Measurements from ENCODE around the gene PIF1. TPM values are rescaled to one million over a fixed set of nuclear protein-coding genes. Genes with fewer than 3 reads are reported as not detected.

The PIF1 gene
- polyA plus RNA-seq, 3 donors = 0.13 to 0.43 TPM; not detected in 1

- H3K36me3 ChIP-seq (replicated peaks in 1 of 2; ENCODE audit: control insufficient read depth in 1 of 2, insufficient read depth in 2 of 2, low read length in 2 of 2) = no peaks in the 10 kb centered on the region
- peak overlapping the region in 1 of 3 experiments; percentile 48 for H3K4me3 ChIP-seq (replicated peaks in 1 of 3; ENCODE audit: low read depth in 2 of 3, low read length in 3 of 3)
- DNase-seq = peak; percentile 75 to 85 (median 82)
- peaks cover 8% of the 10 kb centered on the region for H4K20me1 ChIP-seq (ENCODE audit: insufficient read depth, low read length)
- H3K27me3 Mint-ChIP-seq (ENCODE audit: low read depth in 3 of 3) = peaks cover 0 to 1% (median 0%) of the 10 kb centered on the region in 3 donors
- peak overlapping the region; percentile 31 to 33 for H3K4me3 Mint-ChIP-seq
- H3K4me1 ChIP-seq (ENCODE audit: control insufficient read depth in 1 of 2, insufficient read depth in 2 of 2, low read length in 2 of 2) = peaks cover 39 to 60% of the 10 kb centered on the region in 2 donors
- no peaks in the 10 kb centered on the region for H3K9me3 Mint-ChIP-seq
- H3K4me1 Mint-ChIP-seq = peaks cover 51% of the 10 kb centered on the region
- H2AFZ ChIP-seq (ENCODE audit: insufficient read depth, low read depth, low read length, poor library complexity, severe bottlenecking) = no peak overlapping the region
- peak overlapping the region; percentile 75 to 93 (median 85) for H3K27ac Mint-ChIP-seq
- no peaks in the 10 kb centered on the region for H3K9me3 ChIP-seq (replicated peaks in 1 of 2; ENCODE audit: control insufficient read depth in 1 of 2, insufficient read depth in 1 of 2, low read length in 2 of 2)
- H3K36me3 Mint-ChIP-seq = peaks cover 0 to 4% of the 10 kb centered on the region in 2 donors
- TF ChIP-seq, protein P1, sequence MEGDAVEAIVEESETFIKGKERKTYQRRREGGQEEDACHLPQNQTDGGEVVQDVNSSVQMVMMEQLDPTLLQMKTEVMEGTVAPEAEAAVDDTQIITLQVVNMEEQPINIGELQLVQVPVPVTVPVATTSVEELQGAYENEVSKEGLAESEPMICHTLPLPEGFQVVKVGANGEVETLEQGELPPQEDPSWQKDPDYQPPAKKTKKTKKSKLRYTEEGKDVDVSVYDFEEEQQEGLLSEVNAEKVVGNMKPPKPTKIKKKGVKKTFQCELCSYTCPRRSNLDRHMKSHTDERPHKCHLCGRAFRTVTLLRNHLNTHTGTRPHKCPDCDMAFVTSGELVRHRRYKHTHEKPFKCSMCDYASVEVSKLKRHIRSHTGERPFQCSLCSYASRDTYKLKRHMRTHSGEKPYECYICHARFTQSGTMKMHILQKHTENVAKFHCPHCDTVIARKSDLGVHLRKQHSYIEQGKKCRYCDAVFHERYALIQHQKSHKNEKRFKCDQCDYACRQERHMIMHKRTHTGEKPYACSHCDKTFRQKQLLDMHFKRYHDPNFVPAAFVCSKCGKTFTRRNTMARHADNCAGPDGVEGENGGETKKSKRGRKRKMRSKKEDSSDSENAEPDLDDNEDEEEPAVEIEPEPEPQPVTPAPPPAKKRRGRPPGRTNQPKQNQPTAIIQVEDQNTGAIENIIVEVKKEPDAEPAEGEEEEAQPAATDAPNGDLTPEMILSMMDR (IDR thresholded peaks at IDR 0.05) = no peak
- no peaks in the 10 kb centered on the region for H3K27me3 ChIP-seq (ENCODE audit: control insufficient read depth in 2 of 2, insufficient read depth in 2 of 2, low read length in 2 of 2)
- no CpG with 5 or more reads among the region's 1 CpG for WGBS (ENCODE audit: insufficient coverage)
- no peak overlapping the region for H3K9ac ChIP-seq (ENCODE audit: insufficient read depth, low read length, poor library complexity, severe bottlenecking)
- H3K4me2 ChIP-seq (replicated peaks; ENCODE audit: extremely low read depth, low read length, poor library complexity, severe bottlenecking) = peak overlapping the region; percentile 54
- peaks cover 18% of the 10 kb centered on the region for H3K79me2 ChIP-seq (ENCODE audit: insufficient read depth, low read length)
- intact Hi-C loops (cut with micrococcal nuclease) = no loop called here
- peak overlapping the region; percentile 45 to 47 for H3K27ac ChIP-seq (ENCODE audit: low read depth in 1 of 2, low read length in 2 of 2)
Observed at GRCh38 chr15:64837502-64837901, 12.1 kb upstream of the PIF1 start.

- H3K9ac ChIP-seq (ENCODE audit: insufficient read depth, low read length, poor library complexity, severe bottlenecking) = no peak overlapping the region
Observed at GRCh38 chr15:64836023-64836536, 10.6 kb upstream of the PIF1 start.

More at GRCh38 chr15:64836023-64836536, 10.6 kb upstream of the PIF1 start:
- Histone ChIP-seq H3K4me2 (replicated peaks; ENCODE audit: extremely low read depth, low read length, poor library complexity, severe bottlenecking) (peak overlapping the region; percentile 56), H4K20me1 (ENCODE audit: insufficient read depth, low read length) (no peaks in the 10 kb centered on the region), H3K4me1 (ENCODE audit: control insufficient read depth in 1 of 2, insufficient read depth in 2 of 2, low read length in 2 of 2) (peaks cover 41 to 65% of the 10 kb centered on the region in 2 donors), H3K36me3 (replicated peaks in 1 of 2; ENCODE audit: control insufficient read depth in 1 of 2, insufficient read depth in 2 of 2, low read length in 2 of 2) (no peaks in the 10 kb centered on the region), H3K27me3 (ENCODE audit: control insufficient read depth in 2 of 2, insufficient read depth in 2 of 2, low read length in 2 of 2) (no peaks in the 10 kb centered on the region), H2AFZ (ENCODE audit: insufficient read depth, low read depth, low read length, poor library complexity, severe bottlenecking) (peak overlapping the region; percentile 22), H3K27ac (ENCODE audit: low read depth in 1 of 2, low read length in 2 of 2) (peak overlapping the region; percentile 15 to 59), H3K9me3 (replicated peaks in 1 of 2; ENCODE audit: control insufficient read depth in 1 of 2, insufficient read depth in 1 of 2, low read length in 2 of 2) (no peaks in the 10 kb centered on the region), H3K79me2 (ENCODE audit: insufficient read depth, low read length) (peaks cover 8% of the 10 kb centered on the region), H3K4me3 (replicated peaks in 1 of 3; ENCODE audit: low read depth in 2 of 3, low read length in 3 of 3) (peak overlapping the region in 1 of 3 experiments; percentile 53)
- Mint-ChIP-seq H3K9me3 (no peaks in the 10 kb centered on the region), H3K4me1 (peaks cover 58% of the 10 kb centered on the region), H3K27ac (peak overlapping the region; percentile 20 to 92 (median 88)), H3K4me3 (peak overlapping the region; percentile 54 to 84), H3K27me3 (ENCODE audit: low read depth in 3 of 3) (peaks cover 0 to 1% (median 1%) of the 10 kb centered on the region in 3 donors), H3K36me3 (no peaks in the 10 kb centered on the region)
- WGBS (ENCODE audit: insufficient coverage) = 68% methylated on average over 11 of the region's 14 CpGs
- TF ChIP-seq, protein P1 (IDR thresholded peaks at IDR 0.05) = peak; percentile 73
- DNase-seq = no peak
- intact Hi-C loops (cut with micrococcal nuclease) = no loop called here

All from CD14-positive monocyte (primary cell).